Stimulated activated CD4-positive, alpha-beta T cell treated with anti-CD3 and anti-CD28 coated beads, Interleukin-15, amount 100 ng/mL, for 1 hour (primary cell): ENCODE data around the gene RINL.
"Not testable (repeated sequence)": the region's sequence is repeated elsewhere in the genome, so short reads cannot be mapped to it uniquely, and the experiment has no call there.

Experiments used
- DNase-seq, 2 donors: peaks; one replicate each; pipeline ENCODE4 v3.0.0-alpha.2; 2020; ENCODE audit warnings: low read depth in 1 of 2, low spot score in 1 of 2

RINL gene

GRCh38 chr19:38904581-38905539 lies 26.8 kb upstream of the RINL start:
- no peak for DNase-seq

DNA sequence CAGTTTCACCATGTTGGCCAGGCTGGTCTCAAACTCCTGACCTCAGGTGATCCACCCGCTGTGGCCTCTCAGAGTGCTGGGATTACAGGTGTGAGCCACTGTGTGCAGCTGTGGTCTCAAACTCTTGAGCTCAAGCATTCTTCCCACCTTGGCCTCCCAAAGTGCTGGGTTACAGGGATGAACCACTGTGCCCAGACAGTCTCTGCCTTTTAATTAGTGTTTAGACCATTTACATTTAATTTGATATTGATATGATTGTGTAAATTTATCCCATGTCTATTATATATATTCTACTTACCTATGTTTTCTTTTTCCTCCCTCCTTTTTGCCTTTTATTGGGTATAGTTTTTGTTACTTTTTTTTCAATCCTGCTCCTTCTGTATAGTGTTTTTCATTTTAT lies 23.6 kb upstream of the RINL start:
- no peak for DNase-seq

- DNase-seq, result no peak
These were observed 22.7 kb upstream of the RINL start for GRCh38 chr19:38900743-38901190.

- no peak for DNase-seq
These were observed 22.1 kb upstream of the RINL start for GRCh38 chr19:38900202-38900629.

- DNase-seq, result peak; percentile 92 to 95
These were observed 21.5 kb upstream of the RINL start, which contains the start of the genes NFKBIB and SIRT2 for GRCh38 chr19:38899447-38900201. Gene NFKBIB (plus strand): TSS chr19:38899969. CDS start chr19:38900033, 64 bp downstream. Gene SIRT2 (minus strand): TSS chr19:38899618. CDS start chr19:38899521, 97 bp downstream.

DNA sequence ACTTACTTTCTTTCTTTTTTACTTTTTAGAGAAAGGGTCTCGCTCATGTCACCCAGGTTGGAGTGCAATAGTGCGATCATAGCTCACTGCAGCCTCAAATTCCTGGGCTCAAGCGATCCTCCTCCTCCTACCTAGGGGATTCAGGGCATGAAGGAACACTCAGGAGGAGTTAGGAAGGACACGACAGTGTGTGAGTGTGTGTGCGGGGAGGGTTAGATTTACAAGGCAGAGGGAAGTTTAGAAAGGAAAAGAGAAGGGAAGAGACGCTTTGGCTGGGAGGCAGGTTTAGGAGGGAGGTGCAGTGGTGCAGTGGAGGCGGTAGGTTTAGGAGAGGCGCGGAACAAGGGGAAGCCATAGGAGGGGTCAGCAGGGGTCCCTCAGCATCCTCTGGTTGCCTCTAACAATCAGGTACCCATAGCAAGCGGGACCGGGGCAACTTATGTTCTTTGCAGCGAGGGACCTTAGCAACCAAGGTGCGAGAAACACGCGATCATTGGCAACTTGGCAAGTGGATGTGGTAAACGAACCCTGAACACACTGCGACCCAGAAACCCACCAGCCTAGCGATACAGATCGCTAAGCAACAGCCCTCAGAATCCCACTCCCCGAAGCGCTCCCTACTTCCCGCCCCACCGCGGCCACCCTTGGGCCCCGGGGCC lies 20.8 kb upstream of the RINL start:
- DNase-seq, result no peak

- DNase-seq, result no peak
These were observed 16.9 kb upstream of the RINL start for GRCh38 chr19:38894968-38895367.

- DNase-seq, result no peak
These were observed 15.3 kb upstream of the RINL start for GRCh38 chr19:38893341-38893771.

DNA sequence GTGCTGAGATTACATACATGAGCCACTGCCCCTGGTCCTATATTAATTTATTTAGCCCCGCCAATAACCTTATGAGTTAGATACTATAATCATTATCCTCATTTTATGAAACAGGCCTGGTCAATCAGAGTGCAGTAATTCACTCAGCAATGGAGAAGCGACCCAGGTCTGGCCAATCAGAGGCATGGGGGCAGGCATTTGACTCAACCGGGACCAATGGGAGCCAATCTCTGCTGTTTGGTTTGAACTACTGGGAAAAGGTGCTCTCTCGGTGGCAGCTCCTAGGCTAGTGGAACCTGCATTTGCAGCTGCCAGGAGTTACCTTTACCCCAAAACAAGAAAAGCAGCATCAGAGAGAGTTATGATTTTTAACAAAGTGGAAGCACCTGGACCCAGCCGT lies 14.8 kb upstream of the RINL start:
- no peak for DNase-seq

GRCh38 chr19:38891771-38892170 lies 13.7 kb upstream of the RINL start:
- no peak for DNase-seq

DNA sequence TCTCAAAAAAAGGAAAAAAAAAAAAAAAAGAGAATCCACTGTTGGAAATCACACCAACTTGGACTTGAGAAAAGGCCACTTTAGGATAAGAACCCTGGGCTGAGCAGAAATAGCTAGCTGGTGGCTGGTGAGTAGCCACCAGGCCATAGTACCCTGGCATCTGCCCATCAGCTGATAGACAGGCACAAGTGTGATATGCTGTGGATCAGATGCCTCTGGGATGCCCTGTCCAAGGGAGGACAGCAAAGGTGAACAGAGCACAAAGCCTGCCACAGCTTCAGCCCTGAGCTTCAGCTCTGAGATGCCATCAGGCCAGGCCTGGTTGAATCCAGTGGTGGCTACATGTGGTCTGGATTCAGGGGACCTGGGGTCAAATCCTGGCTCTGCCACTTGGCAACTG lies 12.6 kb upstream of the RINL start:
- DNase-seq, result no peak

DNA sequence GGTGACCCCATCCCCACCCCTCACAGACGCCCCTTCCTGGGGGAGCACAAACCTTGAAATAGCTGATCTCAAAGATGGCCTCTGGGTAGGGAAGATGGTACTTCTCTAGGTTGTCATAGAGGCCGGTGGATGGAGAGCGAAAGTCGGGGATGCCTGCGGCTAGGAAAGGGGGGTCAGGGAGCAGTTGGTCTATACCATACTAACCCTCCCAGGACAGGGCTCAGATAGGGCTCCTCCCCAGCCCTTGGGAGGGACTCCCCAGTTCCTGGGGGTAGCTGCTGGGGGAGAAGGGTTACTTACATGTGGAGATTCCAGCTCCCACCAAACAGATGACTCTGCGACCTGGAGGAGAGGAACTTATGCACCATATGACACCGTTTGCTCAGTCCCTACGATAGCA lies 11.7 kb upstream of the RINL start:
- DNase-seq, result no peak

GRCh38 chr19:38888876-38889275 lies 10.8 kb upstream of the RINL start:
- DNase-seq, result no peak

- not testable (repeated sequence) for DNase-seq
These were observed 6.6 kb upstream of the RINL start for GRCh38 chr19:38884691-38885090.

GRCh38 chr19:38883286-38883685 lies 5.2 kb upstream of the RINL start:
- DNase-seq, result no peak

GRCh38 chr19:38880882-38881609 lies 3.0 kb upstream of the RINL start:
- no peak for DNase-seq

DNA sequence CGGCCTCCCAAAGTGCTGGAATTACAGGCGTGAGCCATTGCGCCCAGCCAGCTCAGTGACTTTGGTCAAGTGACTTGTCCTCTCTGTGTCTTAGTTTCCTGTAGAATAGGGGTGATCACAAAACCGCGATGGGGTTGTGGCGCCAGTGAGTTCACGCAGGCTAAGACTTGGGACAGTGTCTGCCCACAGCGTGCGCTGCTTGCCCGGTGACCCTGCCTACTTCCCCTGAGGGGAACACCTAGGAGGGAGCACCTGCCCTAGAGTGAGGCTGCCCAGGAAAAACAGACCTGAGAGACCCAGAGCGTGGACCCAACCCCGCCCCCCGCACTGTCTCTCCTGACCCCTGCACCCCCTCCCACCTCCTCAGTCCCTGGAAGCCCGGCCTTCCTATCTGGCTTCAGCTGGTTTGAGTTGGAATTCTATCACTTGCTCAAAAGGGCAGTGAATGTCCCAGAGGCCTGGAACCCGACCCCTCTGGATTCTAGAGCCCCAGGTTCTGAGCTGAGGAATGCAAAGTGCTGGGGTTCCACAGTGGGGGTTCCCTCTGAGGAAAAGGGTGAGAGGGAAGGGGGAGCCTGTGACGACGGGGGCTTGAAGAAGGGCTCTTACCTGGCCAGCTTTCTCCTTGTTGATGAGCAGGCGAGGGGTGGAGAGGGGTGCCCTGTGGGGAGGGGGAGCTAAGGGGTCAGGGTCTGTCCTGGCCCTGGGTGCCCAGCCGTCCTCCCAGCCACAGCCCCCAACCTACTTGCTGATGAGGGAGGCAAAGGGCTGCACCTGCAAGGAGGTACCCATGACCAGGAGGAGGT lies 2.2 kb upstream of the RINL start:
- DNase-seq, result no peak

- no peak for DNase-seq
These were observed 1.3 kb upstream of the RINL start for GRCh38 chr19:38879400-38879751.

- DNase-seq, result no peak
These were observed 712 bp upstream of the RINL start for GRCh38 chr19:38878575-38879399.
